ENCODE results near the gene TPRG1.

Gene TPRG1

DNA sequence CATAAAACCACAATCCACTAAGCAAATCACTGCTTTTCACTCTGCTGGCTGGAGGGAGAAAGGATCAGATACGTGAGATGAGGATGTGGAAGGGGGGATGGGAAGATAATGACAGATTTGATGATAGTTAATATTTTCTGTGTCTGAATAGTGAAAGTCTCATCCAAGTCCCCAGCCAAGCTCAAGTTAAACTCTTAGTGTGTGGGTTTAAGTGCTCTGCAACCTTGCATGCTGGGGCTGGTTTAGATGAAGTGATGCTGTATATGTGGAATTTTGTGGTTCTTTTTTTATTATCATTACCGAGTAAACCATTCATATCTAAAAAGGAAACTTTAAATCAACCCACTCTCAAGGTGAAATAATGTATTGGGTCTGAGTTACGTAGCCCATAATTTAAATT is 111.0 kb downstream of the TPRG1 start:
- DNase-seq (ENCODE audit: low read depth): no peak

DNA sequence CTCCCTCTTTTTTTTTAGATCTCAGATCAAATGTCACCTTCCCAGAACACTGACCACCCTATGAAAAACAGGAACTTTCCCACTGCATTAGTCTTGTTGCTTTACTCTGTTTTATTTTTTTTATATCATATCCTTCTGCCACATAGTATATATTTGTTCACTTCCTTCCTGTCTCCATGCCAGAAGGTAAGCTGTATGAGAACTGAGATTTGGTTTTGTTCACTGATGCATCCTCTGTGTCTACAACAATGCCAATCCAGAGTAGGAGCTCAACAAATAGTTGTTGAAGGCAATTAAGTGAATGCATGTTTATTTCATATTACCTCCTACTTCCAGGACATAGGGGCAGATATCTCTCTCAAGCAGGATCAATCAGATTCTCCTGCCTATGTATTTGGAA is 114.4 kb downstream of the TPRG1 start:
- no peak for DNase-seq (ENCODE audit: low read depth)

- no peak for DNase-seq (ENCODE audit: low read depth)
Measured at GRCh38 chr3:189286916-189287315, 115.1 kb downstream of the TPRG1 start.

GRCh38 chr3:189288348-189289235 is 116.8 kb downstream of the TPRG1 start:
- DNase-seq (ENCODE audit: low read depth): no peak

- no peak for DNase-seq (ENCODE audit: low read depth)
Measured at GRCh38 chr3:189289251-189289650, 117.5 kb downstream of the TPRG1 start.

DNA sequence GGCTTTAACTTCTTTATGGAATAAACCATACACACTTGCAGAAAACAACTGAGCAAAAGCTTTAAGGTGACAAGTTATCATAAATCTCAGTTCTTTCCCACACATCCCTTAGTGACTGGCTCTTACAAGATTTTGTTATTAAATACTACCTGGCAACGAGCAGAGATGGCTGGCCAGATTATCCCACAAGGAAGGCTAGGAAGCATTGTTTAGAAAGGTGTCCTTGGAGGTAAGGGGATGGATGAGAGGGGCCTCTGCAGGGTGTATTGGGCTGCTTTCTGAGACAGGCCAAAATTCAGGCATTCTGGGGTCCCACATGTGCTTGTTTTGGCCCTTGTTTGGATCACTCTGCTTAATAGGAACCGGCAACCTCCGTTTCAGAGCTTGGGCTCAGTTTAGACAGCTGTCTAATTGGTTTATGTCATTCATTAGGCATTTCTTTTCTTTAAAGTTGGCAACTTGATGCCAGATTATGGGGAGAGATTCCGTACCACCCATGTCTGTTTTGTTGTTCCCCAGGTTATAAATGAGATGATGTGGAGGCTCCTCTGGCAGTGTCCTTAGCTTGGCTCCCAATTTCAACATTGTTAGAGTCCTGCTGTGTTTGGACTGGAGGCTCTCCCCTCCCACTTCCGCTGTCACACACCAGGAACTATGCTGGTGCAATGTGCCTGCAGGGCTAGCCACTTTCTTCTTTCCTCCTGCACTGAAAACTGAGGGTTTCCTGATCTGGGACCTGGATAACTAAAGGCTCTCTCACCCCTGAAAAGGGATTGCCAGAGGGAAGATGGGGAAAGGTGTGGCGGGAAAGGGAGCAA is 121.1 kb downstream of the TPRG1 start:
- no peak for DNase-seq (ENCODE audit: low read depth)

GRCh38 chr3:189294649-189295048 is 122.9 kb downstream of the TPRG1 start:
- DNase-seq (ENCODE audit: low read depth): no peak

- no peak for DNase-seq (ENCODE audit: low read depth)
Measured at GRCh38 chr3:189295089-189295488, 123.3 kb downstream of the TPRG1 start.

DNA sequence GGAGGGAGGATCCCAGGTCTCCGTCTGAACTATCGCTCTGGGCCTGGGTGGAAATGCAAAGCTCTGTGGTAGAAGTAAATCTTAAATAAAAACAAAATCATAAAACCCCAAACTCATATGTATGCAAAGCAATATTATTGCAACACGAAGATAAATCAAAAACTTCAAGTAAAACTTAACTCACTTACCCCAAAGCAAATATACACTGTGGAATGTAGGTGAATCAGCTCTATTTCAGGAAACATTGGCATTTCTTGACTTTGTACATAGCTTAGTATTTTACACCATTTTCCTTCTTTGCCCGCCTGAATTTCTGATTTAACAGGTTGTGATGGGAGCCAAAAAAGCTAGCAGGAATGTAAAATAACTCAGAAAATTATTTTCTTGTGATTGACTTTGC is 126.2 kb downstream of the TPRG1 start:
- DNase-seq (ENCODE audit: low read depth): no peak

DNA sequence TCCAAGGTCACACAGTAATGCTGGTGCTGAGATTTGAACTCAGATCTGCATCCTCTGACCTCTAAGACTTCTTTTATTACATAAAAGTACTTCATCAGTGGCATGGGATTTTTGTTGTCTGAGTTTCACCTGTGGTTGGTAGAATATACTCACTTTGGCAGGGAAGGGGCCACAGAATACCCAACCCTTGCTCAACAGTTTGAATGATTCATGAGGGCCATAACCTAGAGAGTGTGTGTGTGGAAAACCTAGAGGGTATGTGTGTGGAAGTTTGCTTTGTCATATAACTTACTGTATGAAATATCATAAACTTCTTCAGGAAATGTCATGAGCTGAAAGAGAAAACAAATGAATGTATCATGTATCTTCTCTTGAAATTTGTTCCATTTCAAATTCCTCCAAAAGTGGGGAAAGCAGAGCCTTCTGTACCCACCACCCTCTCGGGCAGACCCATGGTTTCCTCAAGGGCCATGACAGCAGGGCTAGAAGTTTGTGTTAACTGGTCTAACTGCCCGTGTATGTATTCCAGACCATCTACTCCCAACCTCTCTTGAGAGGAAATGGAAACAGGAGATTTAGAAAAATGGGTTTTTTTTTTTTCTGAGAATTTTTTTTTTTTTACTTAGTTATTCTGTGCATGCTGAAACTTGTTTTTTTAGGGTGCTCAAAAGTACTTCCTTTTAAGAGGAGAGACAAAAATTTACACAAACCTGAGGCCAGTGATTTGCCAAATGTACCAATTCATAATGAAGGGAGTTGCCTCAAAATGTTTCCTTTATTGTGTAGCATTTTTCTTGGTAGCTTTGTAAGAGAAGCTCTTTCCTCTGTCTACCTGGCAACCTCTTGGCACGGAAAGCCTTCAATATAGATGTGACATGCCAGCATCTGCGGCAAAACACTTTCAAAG is 127.0 kb downstream of the TPRG1 start:
- DNase-seq (ENCODE audit: low read depth): peak; percentile 15

DNA sequence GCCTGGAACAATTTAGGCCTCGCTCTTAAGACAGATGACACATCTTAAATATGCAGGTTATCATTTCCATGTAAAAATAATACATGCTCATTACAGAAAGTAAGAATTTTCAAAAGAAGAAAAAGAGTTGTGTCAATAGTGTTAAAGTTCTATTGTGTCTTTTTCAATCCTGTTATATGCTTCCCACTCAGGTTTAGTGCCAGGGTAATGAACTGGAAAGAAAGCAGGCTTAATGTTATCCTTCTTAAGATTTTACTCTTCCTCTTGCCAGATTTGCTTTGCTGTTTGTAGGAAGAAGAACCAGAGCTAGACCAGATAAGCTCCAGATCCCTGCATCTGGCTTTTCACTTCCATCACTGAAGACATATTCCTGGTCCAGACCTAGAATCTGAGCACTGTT is 128.6 kb downstream of the TPRG1 start:
- DNase-seq (ENCODE audit: low read depth): no peak

- DNase-seq (ENCODE audit: low read depth): no peak
Measured at GRCh38 chr3:189301479-189301878, 129.7 kb downstream of the TPRG1 start.

DNA sequence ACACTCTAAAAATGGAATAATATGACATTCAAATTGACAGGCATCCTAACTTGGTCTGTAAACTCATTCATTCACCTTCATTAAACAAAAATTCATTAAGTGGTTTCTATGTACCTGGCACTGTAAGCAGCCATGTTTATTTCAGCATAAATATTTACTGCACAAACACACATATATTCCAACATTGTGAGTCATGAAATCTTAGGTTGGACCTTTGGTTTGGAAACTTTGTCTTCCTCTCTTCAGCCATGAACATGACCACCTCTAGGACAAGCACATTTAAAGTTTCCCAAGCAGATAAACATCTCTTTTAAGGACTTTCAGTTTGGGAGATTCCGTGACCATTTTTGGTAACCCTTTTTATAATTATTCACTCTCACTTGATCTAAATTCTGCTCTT is 131.8 kb downstream of the TPRG1 start:
- no peak for DNase-seq (ENCODE audit: low read depth)

- DNase-seq (ENCODE audit: low read depth): no peak
Measured at GRCh38 chr3:189304465-189305351, 132.9 kb downstream of the TPRG1 start.

- no peak for DNase-seq (ENCODE audit: low read depth)
Measured at GRCh38 chr3:189305412-189305811, 133.6 kb downstream of the TPRG1 start.

- no peak for DNase-seq (ENCODE audit: low read depth)
Measured at GRCh38 chr3:189307963-189308362, 136.2 kb downstream of the TPRG1 start.

DNA sequence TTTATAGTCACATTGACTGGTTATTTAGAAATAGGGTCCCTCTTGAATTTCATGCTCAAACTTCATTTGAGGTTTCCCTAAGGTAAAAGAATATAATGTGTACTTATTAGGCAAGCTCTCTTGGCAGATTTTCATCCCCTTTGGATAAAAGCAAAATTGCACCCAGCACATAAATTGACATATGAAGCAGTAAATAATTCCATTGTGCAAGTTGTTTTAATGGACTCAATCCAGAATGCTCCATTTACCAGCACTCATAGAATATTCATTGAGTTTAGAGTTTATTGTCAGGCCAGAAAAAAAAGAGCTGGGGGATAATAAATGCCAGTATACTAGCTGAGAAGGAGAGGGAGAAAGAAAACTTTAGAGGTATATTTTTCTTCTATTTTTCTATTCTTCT is 136.8 kb downstream of the TPRG1 start:
- no peak for DNase-seq (ENCODE audit: low read depth)

DNA sequence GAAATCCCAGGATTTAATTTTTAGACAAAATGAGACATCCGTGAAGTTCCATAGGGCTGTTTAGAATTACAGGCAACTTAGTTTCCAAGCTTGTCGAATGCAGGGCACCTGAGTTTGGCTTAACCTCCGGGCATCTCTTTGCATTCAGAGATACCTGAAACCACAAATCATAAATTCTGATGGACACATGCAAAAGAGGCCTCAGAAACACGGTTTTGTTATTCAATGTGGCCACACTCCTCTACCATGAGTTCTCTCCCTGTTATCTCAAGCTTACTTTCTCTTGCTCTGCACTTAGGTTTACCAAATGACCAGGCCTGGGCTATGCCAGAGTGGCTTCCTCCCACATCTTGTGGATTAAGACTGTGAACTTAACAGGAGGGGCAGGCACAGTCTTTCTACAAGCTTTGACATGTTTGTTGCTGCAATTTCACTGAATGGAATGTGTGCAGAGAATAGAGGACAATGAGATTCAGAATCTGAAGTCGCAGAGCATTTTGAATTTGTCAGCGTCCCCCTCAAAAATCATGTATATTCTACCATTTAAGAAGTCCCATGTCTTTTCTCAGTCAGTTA is 137.7 kb downstream of the TPRG1 start:
- DNase-seq (ENCODE audit: low read depth): no peak

DNA sequence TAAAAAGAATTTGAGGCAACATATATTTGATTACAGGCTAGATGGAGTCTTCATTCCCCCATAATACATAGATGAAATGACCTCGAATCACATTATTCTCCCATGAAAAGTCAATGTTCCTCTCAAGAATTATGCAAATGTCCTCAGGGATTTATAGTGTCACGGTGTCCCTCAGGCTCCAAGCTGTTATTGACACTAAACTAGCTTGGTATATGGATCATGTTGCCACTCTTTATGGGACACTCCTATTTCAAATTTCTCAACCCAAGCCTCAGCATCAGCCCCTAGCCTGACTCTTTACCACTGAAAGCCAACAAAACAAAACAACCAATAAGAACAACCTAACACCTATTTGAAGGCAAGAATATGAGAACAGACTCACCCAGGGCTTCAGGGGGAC is 139.8 kb downstream of the TPRG1 start:
- no peak for DNase-seq (ENCODE audit: low read depth)

GRCh38 chr3:189312866-189313265 is 141.1 kb downstream of the TPRG1 start:
- DNase-seq (ENCODE audit: low read depth): no peak

Data from iris pigment epithelial cell (primary cell).